Ovary (tissue), 9 donors: ENCODE measurements around the gene SUN1. TPM values are rescaled to one million over a fixed set of nuclear protein-coding genes. Genes with fewer than 3 reads are reported as not detected.
"Not testable (repeated sequence)": the region's sequence is repeated elsewhere in the genome, so short reads cannot be mapped to it uniquely, and the experiment has no call there.

Source experiments
- DNase-seq, 5 donors: peaks; one replicate each; pipeline ENCODE4 v3.0.0-alpha.2; 2019 to 2020
- H3K27ac ChIP-seq, 2 donors: fragments of 200-600 bp; one replicate each; pipeline versions ENCODE4 v1.5.1 to v1.8.0; 2019 to 2022
- H3K27me3 ChIP-seq: fragments of 200-600 bp; one replicate; pipeline ENCODE4 v1.8.0; 2022
- H3K36me3 ChIP-seq: fragments of 200-600 bp; sonication (generic); one replicate; pipeline ENCODE4 v1.5.1; 2019
- H3K4me1 ChIP-seq: one replicate; pipeline ENCODE4 v1.8.1; 2013; ENCODE audit warnings: mild to moderate bottlenecking, moderate library complexity; ENCODE audit not compliant: insufficient read depth
- H3K4me3 ChIP-seq: fragments of 200-600 bp; sonication (generic); one replicate; pipeline ENCODE4 v1.5.1; 2017
- H3K9me3 ChIP-seq, 2 donors: fragments of 200-600 bp in 1 of 2; sonication (generic) in 1 of 2; one replicate each; pipeline versions ENCODE4 v1.5.1 to v1.8.1; 2013 to 2019; ENCODE audit warnings: mild to moderate bottlenecking in 1 of 2, moderate library complexity in 1 of 2
- CTCF ChIP-seq, 3 donors: fragments of 450-650 bp in 2 of 3; fragments of 200-600 bp in 1 of 3; IDR thresholded peaks; one replicate each; pipeline versions ENCODE4 v1.5.1 to v1.8.0; 2016 to 2022; ENCODE audit warnings: antibody characterized with exemption in 3 of 3, mild to moderate bottlenecking in 1 of 3
- EP300 ChIP-seq: sonication (generic); formaldehyde crosslinking; IDR thresholded peaks from one replicate; pipeline ENCODE4 v1.6.1; 2017; ENCODE audit warnings: antibody characterized with exemption
- POLR2A ChIP-seq: fragments of 450-650 bp; IDR thresholded peaks from one replicate; pipeline ENCODE4 v1.6.1; 2017; ENCODE audit warnings: antibody characterized with exemption, mild to moderate bottlenecking, moderate library complexity
- WGBS, 3 donors: extraction: QIAGEN DNeasy Blood & Tissue Kit in 1 of 3; methylation state at CpG; one replicate each; pipeline versions ENCODE4 v1.1.5 to v1.1.7; 2013 to 2017; 5-methylcytosine and 5-hydroxymethylcytosine counted together
- intact Hi-C, 4 donors: fragments of 100-400 bp; cut with DNase I; formaldehyde crosslinking; loops; one replicate each; pipeline versions ENCODE4 v1.11.0 to v1.15.1; 2022 to 2023
- polyA plus RNA-seq, 2 donors: library from polyadenylated mRNA; stranded (reverse); fragments of 200-250 nt in 1 of 2; fragments of 350-450 nt in 1 of 2; fragmentation: Illumina TruSeq in 1 of 2; extraction: RNeasy Lipid Tissue Mini Kit (QIAGEN cat#74804) in 1 of 2; gene quantifications; one replicate each; pipeline ENCODE4 v1.2.3, GENCODE V29; 2013 to 2014
- total RNA-seq, 7 donors: library from RNA; depleted of rRNA in 2 of 7; stranded (reverse); fragments of >200 nt in 2 of 7; fragmentation: NEBNext Ultra II Directional in 3 of 7; extraction: Animal tissue kit (Norgen Biotek cat#: 25700) in 3 of 7; gene quantifications; one replicate each; pipeline versions ENCODE4 v1.1.0 to v1.2.4, GENCODE V29; 2016 to 2023
- donor health status: DM: no; HTN: no; CAD: no; lungs with moderate emphysema.
- donor health status: DM: no; HTN: no; CAD: no.
- donor health status: Bipolar disorder and iron deficiency.
- donor health status: DM: yes; HTN: yes; CAD: no.
- donor health status: DM: no; HTN: no; CAD: no.
- donor health status: DM: yes; HTN: yes; CAD: no.

The SUN1 gene
- total and polyA plus RNA-seq, 9 donors = 100 to 196 (median 143) TPM

GRCh38 chr7:921071-921461 is 88.8 kb downstream of the SUN1 start:
- peak in 3 of 5 donors; percentile 1 to 34 (median 4) for DNase-seq
- 90 to 92% (median 91%) methylated on average over 15 of the region's 15 CpGs for WGBS, 3 donors
- H3K36me3 ChIP-seq = no peaks in the 10 kb centered on the region
- H3K4me3 ChIP-seq = no peak overlapping the region
- H3K27me3 ChIP-seq = no peaks in the 10 kb centered on the region
- H3K27ac ChIP-seq = no peak overlapping the region
- H3K4me1 ChIP-seq = peaks cover 2% of the 10 kb centered on the region
- TF ChIP-seq POLR2A (no peak), CTCF (IDR thresholded peaks at IDR 0.05) (no peak), EP300 (no peak)
- intact Hi-C loops = no loop called here
- H3K9me3 ChIP-seq = no peaks in the 10 kb centered on the region

GRCh38 chr7:921581-922333 is 89.5 kb downstream of the SUN1 start:
- H3K27me3 ChIP-seq = no peaks in the 10 kb centered on the region
- TF ChIP-seq CTCF (IDR thresholded peaks at IDR 0.05) = no peak
- TF ChIP-seq POLR2A = no peak
- TF ChIP-seq EP300 = no peak
- intact Hi-C loops = no loop called here
- no peaks in the 10 kb centered on the region for H3K36me3 ChIP-seq
- WGBS, 3 donors = 61 to 79% (median 72%) methylated on average over 35 to 36 of the region's 36 CpGs
- H3K27ac ChIP-seq = no peak overlapping the region
- DNase-seq = peak in 4 of 5 donors; percentile 6 to 32 (median 14)
- no peaks in the 10 kb centered on the region for H3K9me3 ChIP-seq
- no peak overlapping the region for H3K4me3 ChIP-seq
- peaks cover 2% of the 10 kb centered on the region for H3K4me1 ChIP-seq

DNA sequence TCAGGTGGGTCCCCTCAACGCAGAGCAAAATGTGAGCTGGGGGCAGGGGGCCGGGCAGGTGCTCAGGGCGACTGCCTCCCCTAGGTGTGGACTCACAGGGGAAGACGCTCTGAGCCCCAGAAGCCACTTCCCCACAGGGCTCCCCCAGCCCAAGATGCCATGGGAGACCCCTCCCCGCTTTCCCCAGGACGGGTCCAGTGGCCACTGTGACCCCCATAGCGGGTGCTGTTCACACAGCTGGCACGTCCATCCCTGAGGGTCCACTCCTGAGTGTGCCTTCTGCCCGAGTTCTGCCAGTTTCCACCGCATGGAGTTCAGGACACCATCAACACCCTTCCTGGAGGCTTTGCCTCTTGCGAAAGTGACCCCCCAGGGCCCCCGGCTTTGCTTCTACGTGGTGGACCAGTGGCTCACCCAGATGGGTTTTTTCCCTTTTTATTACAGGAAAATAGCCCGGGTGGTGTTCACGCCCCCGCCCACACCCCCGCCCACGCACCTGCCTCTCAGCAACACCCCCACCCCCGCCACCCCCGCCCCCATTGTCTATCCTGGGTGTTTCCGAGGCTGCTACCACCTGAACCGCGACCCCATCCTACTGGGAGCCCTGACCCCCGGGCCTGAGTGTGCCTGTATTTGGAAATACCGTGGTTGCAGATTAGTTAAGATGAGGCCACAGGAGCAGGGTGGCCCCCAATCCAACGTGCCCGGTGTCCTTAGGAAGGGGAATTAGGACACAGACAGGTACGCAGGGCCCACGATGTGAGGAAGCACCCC is 90.2 kb downstream of the SUN1 start:
- intact Hi-C loops = no loop called here
- Histone ChIP-seq H3K36me3 (no peaks in the 10 kb centered on the region), H3K9me3 (no peaks in the 10 kb centered on the region), H3K4me1 (peaks cover 2% of the 10 kb centered on the region), H3K27ac (no peak overlapping the region), H3K27me3 (no peaks in the 10 kb centered on the region), H3K4me3 (no peak overlapping the region)
- TF ChIP-seq CTCF (IDR thresholded peaks at IDR 0.05) (no peak), EP300 (no peak), POLR2A (no peak)
- WGBS, 3 donors = 46 to 55% (median 54%) methylated on average over 29 of the region's 29 CpGs
- peak in 4 of 5 donors; percentile 6 to 31 (median 11) for DNase-seq

- peaks cover 2% of the 10 kb centered on the region for H3K4me1 ChIP-seq
- no peaks in the 10 kb centered on the region for H3K9me3 ChIP-seq
- peak in 4 of 5 donors; percentile 11 to 38 (median 24) for DNase-seq
- WGBS, 3 donors = 41 to 57% (median 45%) methylated on average over 39 to 40 of the region's 40 CpGs
- intact Hi-C loops = no loop called here
- no peaks in the 10 kb centered on the region for H3K27me3 ChIP-seq
- H3K36me3 ChIP-seq = no peaks in the 10 kb centered on the region
- H3K27ac ChIP-seq = no peak overlapping the region
- H3K4me3 ChIP-seq = no peak overlapping the region
- TF ChIP-seq CTCF (IDR thresholded peaks at IDR 0.05) = no peak
- no peak for TF ChIP-seq EP300
- no peak for TF ChIP-seq POLR2A
These were observed 91.1 kb downstream of the SUN1 start for GRCh38 chr7:923108-924041.

- WGBS, 3 donors = 71 to 98% (median 87%) methylated on average over 8 to 21 of the region's 25 CpGs
- H3K4me1 ChIP-seq, H3K4me3 ChIP-seq, H3K27ac ChIP-seq, H3K36me3 ChIP-seq, H3K9me3 ChIP-seq, intact Hi-C loops, H3K27me3 ChIP-seq: not testable (repeated sequence)
- peak in 4 of 5 donors; percentile 7 to 25 (median 12) for DNase-seq
These were observed 91.8 kb downstream of the SUN1 start for GRCh38 chr7:924042-924441.
